Thymus (tissue), 11 donors: Measurements from ENCODE around the gene ARHGAP24. TPM values are rescaled to one million over a fixed set of nuclear protein-coding genes. Genes with fewer than 3 reads are reported as not detected.

ENCODE experiments used
- DNase-seq, 9 donors: peaks; one replicate each; pipeline ENCODE4 v3.0.0-alpha.2; 2013; ENCODE audit warnings: low spot score in 9 of 9, low read depth in 6 of 9, missing footprints in 1 of 9
- H3K27ac ChIP-seq, 2 donors: one replicate each; pipeline ENCODE4 v1.5.1; 2013; ENCODE audit warnings: control low read depth in 1 of 2, low read depth in 1 of 2, low read length in 1 of 2, mild to moderate bottlenecking in 1 of 2, moderate library complexity in 1 of 2
- H3K27me3 ChIP-seq, 2 donors: one replicate each; pipeline ENCODE4 v1.5.1; 2013; ENCODE audit warnings: low read length in 1 of 2; ENCODE audit not compliant: control insufficient read depth in 2 of 2, insufficient read depth in 1 of 2
- H3K36me3 ChIP-seq, 2 donors: one replicate each; pipeline ENCODE4 v1.5.1; 2013; ENCODE audit warnings: low read length in 1 of 2, mild to moderate bottlenecking in 1 of 2, moderate library complexity in 1 of 2; ENCODE audit not compliant: control insufficient read depth in 2 of 2, insufficient read depth in 2 of 2
- H3K4me1 ChIP-seq, 2 donors: one replicate each; pipeline ENCODE4 v1.5.1; 2013; ENCODE audit warnings: low read length in 2 of 2; ENCODE audit not compliant: control insufficient read depth in 2 of 2, insufficient read depth in 2 of 2
- H3K4me3 ChIP-seq, 2 donors: one replicate each; pipeline ENCODE4 v1.5.1; 2013; ENCODE audit warnings: low read length in 2 of 2, control low read depth in 1 of 2, mild to moderate bottlenecking in 1 of 2
- H3K9me3 ChIP-seq, 2 donors: one replicate each; pipeline ENCODE4 v1.5.1; 2013; ENCODE audit warnings: low read length in 1 of 2, mild to moderate bottlenecking in 1 of 2; ENCODE audit not compliant: control insufficient read depth in 2 of 2, insufficient read depth in 1 of 2
- WGBS: extraction: QIAGEN DNeasy Blood & Tissue Kit; methylation state at CpG from one replicate; pipeline ENCODE4 v1.1.7; 2013; 5-methylcytosine and 5-hydroxymethylcytosine counted together
- polyA plus RNA-seq: library from polyadenylated mRNA; stranded (reverse); fragments of 200-250 nt; gene quantifications from one replicate; pipeline ENCODE4 v1.2.3, GENCODE V29; 2013
- total RNA-seq: library from RNA; stranded (reverse); fragments of 120-200 nt; gene quantifications from one replicate; pipeline ENCODE4 v1.2.4, GENCODE V29; 2013
- donor health status: healthy.

ARHGAP24 gene
- total and polyA plus RNA-seq, 2 donors: 10.0 to 18.2 TPM

DNA sequence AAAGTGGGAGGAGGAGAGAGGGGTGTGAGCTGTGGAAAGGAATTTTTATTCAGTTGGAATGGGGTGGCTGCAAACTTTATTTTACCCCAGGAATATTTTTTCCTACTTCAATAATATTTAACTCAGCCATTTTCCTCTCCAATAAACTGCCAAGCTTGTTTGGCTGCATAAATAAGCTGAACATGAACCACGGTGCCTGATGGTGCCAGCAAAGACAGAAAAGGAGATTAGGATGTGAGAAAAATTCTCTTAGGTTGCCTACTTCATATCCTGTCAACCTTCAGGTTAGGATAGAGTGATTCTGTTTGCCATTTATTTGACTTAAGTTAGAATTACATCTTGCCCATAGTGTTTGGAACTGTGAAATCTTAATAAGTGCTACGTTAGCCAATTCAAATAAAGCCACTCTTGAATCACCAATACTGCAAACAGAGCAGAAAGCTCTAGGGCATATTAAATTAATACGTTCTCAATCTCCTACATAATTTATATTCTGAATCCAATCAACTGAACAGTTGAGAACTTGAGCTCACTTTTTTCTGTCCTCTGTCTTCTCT lies 195.1 kb downstream of the ARHGAP24 start:
- 96% methylated on average over 3 of the region's 3 CpGs for WGBS
- Histone ChIP-seq H3K36me3 (no peaks in the 10 kb centered on the region), H3K4me1 (no peaks in the 10 kb centered on the region)

DNA sequence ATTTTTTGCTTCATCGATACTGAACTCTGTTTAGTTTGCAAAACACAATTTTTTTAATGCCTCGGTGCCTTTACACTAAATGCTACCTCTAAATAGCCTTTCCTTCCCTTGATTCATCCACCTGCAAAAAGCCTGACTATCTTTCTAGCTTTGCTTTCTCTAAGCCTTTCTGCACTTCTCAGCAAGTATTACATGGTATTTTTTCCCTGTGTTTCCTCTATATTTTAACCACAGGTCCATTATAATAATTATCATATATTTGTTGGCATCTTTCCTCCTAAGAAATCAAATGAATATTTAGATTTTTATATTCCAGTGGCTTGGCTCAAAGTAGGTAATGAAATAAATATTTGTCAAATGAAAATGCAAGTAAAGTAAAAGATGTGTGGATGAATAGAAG lies 196.2 kb downstream of the ARHGAP24 start:
- peaks cover 0 to 10% of the 10 kb centered on the region in 2 donors for H3K9me3 ChIP-seq
- H3K4me3 ChIP-seq: no peak overlapping the region

More for the DNA sequence above, 195.1 kb downstream of the ARHGAP24 start:
- DNase-seq: no peak
- Histone ChIP-seq H3K9me3 (peaks cover 0 to 10% of the 10 kb centered on the region in 2 donors), H3K4me3 (no peak overlapping the region), H3K27ac (no peak overlapping the region), H3K27me3 (no peaks in the 10 kb centered on the region)

DNA sequence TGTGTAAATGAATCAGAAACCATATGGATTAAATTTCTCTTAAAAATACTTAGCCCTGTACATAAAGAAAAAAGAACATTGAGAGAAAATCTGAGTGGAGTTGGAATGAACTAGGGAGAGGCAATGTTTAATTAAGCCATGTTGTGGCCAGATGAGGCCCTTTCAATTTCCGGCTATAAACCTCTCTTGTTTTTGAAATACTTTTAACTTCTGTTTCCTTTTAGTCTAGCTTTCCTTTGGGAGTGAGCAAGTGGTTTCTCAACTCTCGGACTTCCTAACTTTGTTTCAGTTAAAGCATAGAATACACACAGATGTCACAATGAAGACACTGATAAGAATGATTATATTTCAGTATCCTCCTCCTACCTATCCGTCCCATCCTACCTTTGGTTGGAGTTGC lies 197.2 kb downstream of the ARHGAP24 start:
- no peak overlapping the region for H3K27ac ChIP-seq
- 83% methylated on average over 3 of the region's 3 CpGs for WGBS
- H3K27me3 ChIP-seq: no peaks in the 10 kb centered on the region
- peaks cover 0 to 4% of the 10 kb centered on the region in 2 donors for H3K9me3 ChIP-seq
- H3K4me3 ChIP-seq: no peak overlapping the region
- H3K36me3 ChIP-seq: no peaks in the 10 kb centered on the region
- H3K4me1 ChIP-seq: peaks cover 0 to 2% of the 10 kb centered on the region in 2 donors
- DNase-seq: no peak

More for the DNA sequence above, 196.2 kb downstream of the ARHGAP24 start:
- no peak for DNase-seq
- H3K27me3 ChIP-seq: no peaks in the 10 kb centered on the region
- no peaks in the 10 kb centered on the region for H3K4me1 ChIP-seq
- no peaks in the 10 kb centered on the region for H3K36me3 ChIP-seq
- 96% methylated on average over 2 of the region's 2 CpGs for whole genome bisulfite sequencing
- no peak overlapping the region for H3K27ac ChIP-seq

DNA sequence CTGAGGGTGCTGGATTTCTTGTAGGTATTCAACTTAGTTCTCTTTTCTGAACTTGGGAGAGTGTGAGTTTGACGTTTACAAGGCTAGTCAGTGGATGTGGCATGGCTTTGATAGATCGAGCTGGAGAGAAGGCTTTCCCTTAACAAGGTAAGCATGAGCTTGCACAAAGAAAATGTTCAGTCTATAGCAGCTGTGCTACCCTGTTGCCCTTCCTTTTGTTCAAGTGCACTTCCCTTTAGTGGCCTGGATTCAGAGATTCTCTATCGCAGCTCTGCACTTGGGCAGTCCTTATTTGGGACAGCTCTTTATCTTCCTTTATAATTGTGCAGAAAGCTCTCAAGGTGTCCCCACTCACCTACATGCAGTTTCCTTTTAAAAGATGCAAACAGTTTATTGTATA lies 198.0 kb downstream of the ARHGAP24 start:
- no peak for DNase-seq
- Histone ChIP-seq H3K36me3 (no peaks in the 10 kb centered on the region), H3K27ac (no peak overlapping the region), H3K27me3 (no peaks in the 10 kb centered on the region), H3K4me1 (peaks cover 0 to 2% of the 10 kb centered on the region in 2 donors), H3K4me3 (no peak overlapping the region), H3K9me3 (no peaks in the 10 kb centered on the region)
- WGBS: 47% methylated on average over 3 of the region's 3 CpGs

DNA sequence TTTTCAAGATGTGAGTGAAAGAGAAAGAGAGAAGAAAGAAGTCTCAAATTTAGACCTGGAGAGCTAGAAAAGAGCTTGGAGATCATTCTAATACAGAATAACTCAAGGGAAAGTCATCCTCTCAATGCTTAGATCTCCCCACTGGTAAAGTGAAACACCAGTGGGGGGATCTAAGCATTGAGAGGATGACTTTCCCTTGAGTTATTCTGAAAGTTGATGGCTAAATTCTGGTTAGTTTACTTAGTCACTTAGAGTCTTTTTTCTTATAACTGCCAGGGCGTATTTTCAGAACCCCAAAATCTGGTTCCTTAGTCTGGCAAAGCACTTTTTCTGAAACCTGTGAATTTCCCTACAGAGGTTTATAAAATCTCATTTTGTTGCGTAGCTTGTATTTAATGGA lies 198.6 kb downstream of the ARHGAP24 start:
- DNase-seq: no peak
- H3K9me3 ChIP-seq: no peaks in the 10 kb centered on the region
- no peak overlapping the region for H3K4me3 ChIP-seq
- WGBS: 93% methylated on average over 2 of the region's 2 CpGs
- H3K36me3 ChIP-seq: no peaks in the 10 kb centered on the region
- H3K4me1 ChIP-seq: peaks cover 0 to 2% of the 10 kb centered on the region in 2 donors
- H3K27me3 ChIP-seq: no peaks in the 10 kb centered on the region
- H3K27ac ChIP-seq: no peak overlapping the region

DNA sequence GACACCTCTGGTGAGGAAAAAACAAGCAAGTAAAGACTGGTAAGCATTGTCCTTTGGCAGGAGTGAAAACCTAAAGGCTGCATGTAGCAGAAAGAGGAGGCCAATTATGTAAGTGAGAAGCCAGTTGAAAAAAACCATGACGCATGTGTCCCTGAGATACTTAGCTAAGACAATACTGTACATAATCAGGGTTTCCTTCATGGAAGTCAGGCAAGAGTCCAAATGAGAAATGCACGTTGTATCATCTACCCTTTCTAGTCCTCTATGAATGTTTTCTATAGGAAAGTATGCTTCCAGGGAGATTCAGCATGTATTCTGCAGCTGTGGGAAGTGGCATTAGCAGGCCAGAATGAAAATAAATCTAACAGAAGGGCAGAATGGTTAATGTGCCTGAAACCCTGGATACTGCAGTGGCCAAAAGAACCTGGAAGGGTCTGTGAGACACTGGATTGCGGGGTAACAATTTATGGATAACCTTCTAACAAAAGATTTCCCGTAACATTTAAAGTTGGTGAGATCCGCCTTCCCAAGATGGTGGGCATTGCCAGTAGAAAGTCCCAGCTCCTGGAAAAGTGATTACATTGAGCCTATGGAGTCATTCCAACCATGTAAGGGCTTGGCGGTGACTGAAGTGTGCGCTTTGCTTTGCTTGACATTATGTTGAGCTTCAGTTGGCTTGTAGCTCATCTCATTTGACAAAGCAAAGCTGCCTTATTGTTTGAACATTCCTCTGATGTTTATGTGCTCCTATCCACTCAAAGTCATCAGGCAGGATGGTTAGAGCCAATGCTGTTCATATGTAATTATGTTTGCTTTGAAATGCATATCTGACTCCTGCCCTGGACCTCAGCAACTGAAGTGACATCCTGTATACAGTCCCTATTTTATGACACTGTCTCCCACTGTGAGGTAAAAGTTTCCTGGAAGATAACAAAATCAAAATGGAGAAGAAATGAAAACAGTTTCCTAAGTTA lies 200.4 kb downstream of the ARHGAP24 start:
- no peak overlapping the region for H3K4me3 ChIP-seq
- no peaks in the 10 kb centered on the region for H3K36me3 ChIP-seq
- 96% methylated on average over 7 of the region's 7 CpGs for WGBS
- peak overlapping the region in 1 of 2 donors; percentile 61 for H3K27ac ChIP-seq
- no peaks in the 10 kb centered on the region for H3K9me3 ChIP-seq
- H3K27me3 ChIP-seq: no peaks in the 10 kb centered on the region
- H3K4me1 ChIP-seq: peaks cover 0 to 2% of the 10 kb centered on the region in 2 donors
- no peak for DNase-seq

DNA sequence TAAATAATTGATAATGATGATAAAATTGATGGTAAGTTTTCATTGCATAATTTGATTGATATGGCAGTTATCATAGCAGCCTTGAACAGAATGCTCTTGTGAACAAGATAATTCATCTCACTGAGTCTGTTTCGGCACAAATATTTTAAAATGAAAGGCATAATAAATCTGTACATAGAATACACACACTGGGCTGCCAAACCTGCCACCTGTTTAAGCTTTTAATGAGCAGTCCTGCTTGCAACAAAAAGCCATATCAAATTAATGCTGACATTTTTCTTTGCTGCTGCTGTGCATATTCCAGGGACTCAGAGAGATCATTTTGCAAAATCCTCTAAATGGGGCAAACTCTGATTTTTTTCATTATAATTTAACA lies 201.1 kb downstream of the ARHGAP24 start:
- WGBS: 98% methylated on average over 1 of the region's 1 CpG
- no peak for DNase-seq
- no peak overlapping the region for H3K4me3 ChIP-seq
- no peaks in the 10 kb centered on the region for H3K27me3 ChIP-seq
- peak overlapping the region in 1 of 2 donors; percentile 7 for H3K27ac ChIP-seq
- no peaks in the 10 kb centered on the region for H3K36me3 ChIP-seq
- H3K9me3 ChIP-seq: no peaks in the 10 kb centered on the region
- H3K4me1 ChIP-seq: peaks cover 0 to 2% of the 10 kb centered on the region in 2 donors

DNA sequence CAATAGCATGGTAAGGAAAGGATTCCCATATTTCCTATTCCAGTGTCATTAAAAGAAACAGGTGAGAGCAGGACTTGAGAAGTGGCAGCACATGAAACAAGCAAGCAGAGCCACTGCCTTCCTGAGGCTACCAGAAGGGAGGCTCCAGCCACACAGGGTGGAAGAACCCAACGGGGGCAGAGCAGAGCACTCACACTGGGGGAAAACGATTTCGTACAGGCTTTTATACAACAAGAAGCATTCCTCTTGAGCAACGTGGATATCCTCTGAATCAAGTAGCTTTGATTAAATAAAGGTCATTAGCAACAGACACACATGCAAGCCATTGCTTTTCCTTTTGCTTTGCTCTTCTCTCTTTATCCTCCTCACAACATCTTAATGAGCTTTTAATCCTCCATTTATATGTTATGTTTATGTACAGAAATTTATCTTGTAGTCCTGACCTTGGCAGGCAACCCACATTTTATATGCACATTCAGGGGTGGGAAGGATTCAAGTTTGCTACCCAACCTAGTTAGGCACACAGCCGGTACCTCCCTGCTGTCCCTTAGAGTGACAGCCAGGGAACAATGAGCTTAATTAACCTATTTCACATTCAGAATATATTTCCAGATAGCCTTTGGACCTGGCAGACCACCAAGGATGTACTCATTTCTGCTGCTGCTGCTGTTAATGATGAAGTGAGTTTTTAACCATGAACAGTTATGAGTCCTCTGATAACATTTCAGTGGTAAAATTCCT lies 202.1 kb downstream of the ARHGAP24 start:
- Histone ChIP-seq H3K4me3 (no peak overlapping the region), H3K27me3 (no peaks in the 10 kb centered on the region), H3K27ac (peak overlapping the region in 1 of 2 donors; percentile 22), H3K36me3 (no peaks in the 10 kb centered on the region), H3K9me3 (no peaks in the 10 kb centered on the region), H3K4me1 (peaks cover 0 to 2% of the 10 kb centered on the region in 2 donors)
- DNase-seq: no peak
- 92% methylated on average over 5 of the region's 5 CpGs for WGBS
